GM21390 (cell line): ENCODE results near the gene SORL1-AS1.

Source experiments
- ATAC-seq: cut with Tn5 transposase; IDR thresholded peaks from one replicate; pipeline ENCODE4 v1.9.1; 2021; ENCODE audit not compliant: unreplicated experiment

Gene SORL1-AS1

DNA sequence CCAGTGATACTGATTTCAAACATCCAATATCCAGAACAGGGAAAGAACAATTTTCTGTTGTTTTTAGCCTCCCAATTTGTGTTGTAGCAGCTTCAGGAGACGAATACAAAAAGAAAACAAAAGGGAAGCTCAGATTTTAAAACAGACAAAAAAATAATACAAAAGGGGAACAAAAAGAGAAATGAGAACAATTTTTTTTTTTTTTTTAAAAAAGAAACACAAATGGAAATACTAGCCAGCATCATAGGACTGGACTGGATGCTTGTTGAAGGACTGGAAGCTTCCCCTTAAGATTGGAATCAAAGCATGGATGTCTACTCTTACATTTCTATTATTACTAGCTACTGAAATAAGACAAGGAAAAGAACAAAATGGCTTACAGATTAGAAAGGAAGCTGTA lies 47.1 kb downstream of the SORL1-AS1 start:
- ATAC-seq: no peak

GRCh38 chr11:121394785-121395184 lies 58.0 kb downstream of the SORL1-AS1 start:
- ATAC-seq: no peak

DNA sequence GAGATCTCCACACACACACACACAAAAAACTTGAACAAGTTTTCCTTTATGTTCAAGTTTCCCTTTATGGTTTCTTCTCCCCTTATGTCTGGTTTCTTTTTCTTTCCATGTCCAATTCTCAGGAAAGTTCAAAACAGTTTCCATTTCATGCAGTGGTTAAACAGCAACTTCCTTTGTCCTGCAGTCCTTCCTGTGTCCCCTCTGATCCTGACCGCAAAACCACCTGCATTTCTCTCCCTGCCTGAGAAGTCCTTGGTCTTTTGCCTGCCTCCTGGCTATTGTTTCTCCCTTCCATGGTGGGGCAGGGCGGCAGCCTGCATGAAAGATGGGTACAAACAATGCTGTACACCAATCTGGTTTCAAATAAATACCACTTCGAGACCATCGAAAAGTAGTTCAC lies 58.9 kb downstream of the SORL1-AS1 start:
- no peak for ATAC-seq

GRCh38 chr11:121391914-121392313 lies 60.9 kb downstream of the SORL1-AS1 start:
- no peak for ATAC-seq

GRCh38 chr11:121389651-121390050 lies 63.1 kb downstream of the SORL1-AS1 start:
- no peak for ATAC-seq
